DOHH2 (cell line): ENCODE results near the gene ATP1A3.

Source experiments
- H3F3A ChIP-seq: fragments of 200-600 bp; sonication (generic), shearing (Covaris generic); 2 replicates; pipeline ENCODE4 v1.6.0; 2016; ENCODE audit warnings: antibody characterized with exemption, mild to moderate bottlenecking; ENCODE audit not compliant: control insufficient read depth, insufficient read depth
- H3K27ac ChIP-seq: fragments of 200-600 bp; sonication (generic); 2 replicates; pipeline ENCODE4 v1.5.1; 2014; ENCODE audit warnings: low read depth, mild to moderate bottlenecking, low read length, moderate library complexity
- H3K27me3 ChIP-seq: fragments of 200-600 bp; sonication (generic); 2 replicates; pipeline ENCODE4 v1.6.1; 2014; ENCODE audit warnings: mild to moderate bottlenecking, low read length, mixed read lengths; ENCODE audit not compliant: control insufficient read depth
- H3K36me3 ChIP-seq: fragments of 200-600 bp; sonication (generic); 2 replicates; pipeline ENCODE4 v1.6.1; 2014; ENCODE audit warnings: mild to moderate bottlenecking, low read length, moderate library complexity, mixed read lengths; ENCODE audit not compliant: control insufficient read depth
- H3K4me1 ChIP-seq: fragments of 200-600 bp; sonication (generic); 2 replicates; pipeline ENCODE4 v1.6.1; 2014; ENCODE audit warnings: mild to moderate bottlenecking, low read length, mixed read lengths; ENCODE audit not compliant: control insufficient read depth
- H3K4me2 ChIP-seq: fragments of 200-600 bp; sonication (generic); 2 replicates; pipeline ENCODE4 v1.6.0; 2014; ENCODE audit warnings: mild to moderate bottlenecking, low read length, moderate library complexity
- H3K4me3 ChIP-seq: fragments of 200-600 bp; sonication (generic); 2 replicates; pipeline ENCODE4 v1.5.1; 2014; ENCODE audit warnings: mild to moderate bottlenecking, low read length, mixed read lengths
- H3K79me2 ChIP-seq: fragments of 200-600 bp; sonication (generic); 2 replicates; pipeline ENCODE4 v1.6.1; 2014; ENCODE audit warnings: mild to moderate bottlenecking, low read length, mixed read lengths; ENCODE audit not compliant: control insufficient read depth
- H3K9me2 ChIP-seq: fragments of 200-600 bp; sonication (generic); replicated peaks from 2 replicates; pipeline ENCODE4 v1.6.1; 2014; ENCODE audit warnings: mild to moderate bottlenecking, low read length, mixed read lengths; ENCODE audit not compliant: control insufficient read depth
- H3K9me3 ChIP-seq: fragments of 200-600 bp; sonication (generic); 2 replicates; pipeline ENCODE4 v1.6.1; 2014; ENCODE audit warnings: antibody characterized with exemption, low read length, mixed read lengths; ENCODE audit not compliant: control insufficient read depth, insufficient read depth
- H4K20me1 ChIP-seq: fragments of 200-600 bp; sonication (generic); 2 replicates; pipeline ENCODE4 v1.6.0; 2014; ENCODE audit warnings: low read depth, mild to moderate bottlenecking, antibody characterized with exemption, low read length, moderate library complexity; ENCODE audit not compliant: control insufficient read depth, insufficient read depth
- CTCF ChIP-seq: fragments of 200-600 bp; sonication (generic); IDR thresholded peaks from one replicate; pipeline ENCODE4 v1.5.1; 2014; ENCODE audit warnings: antibody characterized with exemption, mild to moderate bottlenecking, low read depth, low read length; ENCODE audit not compliant: poor library complexity, severe bottlenecking
- EZH2phosphoT487 ChIP-seq: fragments of 200-600 bp; sonication (generic); IDR thresholded peaks from 2 replicates; pipeline ENCODE4 v1.6.1; 2017; ENCODE audit warnings: borderline replicate concordance, mild to moderate bottlenecking, antibody characterized with exemption, low read length, moderate library complexity, mixed read lengths

The ATP1A3 gene

DNA sequence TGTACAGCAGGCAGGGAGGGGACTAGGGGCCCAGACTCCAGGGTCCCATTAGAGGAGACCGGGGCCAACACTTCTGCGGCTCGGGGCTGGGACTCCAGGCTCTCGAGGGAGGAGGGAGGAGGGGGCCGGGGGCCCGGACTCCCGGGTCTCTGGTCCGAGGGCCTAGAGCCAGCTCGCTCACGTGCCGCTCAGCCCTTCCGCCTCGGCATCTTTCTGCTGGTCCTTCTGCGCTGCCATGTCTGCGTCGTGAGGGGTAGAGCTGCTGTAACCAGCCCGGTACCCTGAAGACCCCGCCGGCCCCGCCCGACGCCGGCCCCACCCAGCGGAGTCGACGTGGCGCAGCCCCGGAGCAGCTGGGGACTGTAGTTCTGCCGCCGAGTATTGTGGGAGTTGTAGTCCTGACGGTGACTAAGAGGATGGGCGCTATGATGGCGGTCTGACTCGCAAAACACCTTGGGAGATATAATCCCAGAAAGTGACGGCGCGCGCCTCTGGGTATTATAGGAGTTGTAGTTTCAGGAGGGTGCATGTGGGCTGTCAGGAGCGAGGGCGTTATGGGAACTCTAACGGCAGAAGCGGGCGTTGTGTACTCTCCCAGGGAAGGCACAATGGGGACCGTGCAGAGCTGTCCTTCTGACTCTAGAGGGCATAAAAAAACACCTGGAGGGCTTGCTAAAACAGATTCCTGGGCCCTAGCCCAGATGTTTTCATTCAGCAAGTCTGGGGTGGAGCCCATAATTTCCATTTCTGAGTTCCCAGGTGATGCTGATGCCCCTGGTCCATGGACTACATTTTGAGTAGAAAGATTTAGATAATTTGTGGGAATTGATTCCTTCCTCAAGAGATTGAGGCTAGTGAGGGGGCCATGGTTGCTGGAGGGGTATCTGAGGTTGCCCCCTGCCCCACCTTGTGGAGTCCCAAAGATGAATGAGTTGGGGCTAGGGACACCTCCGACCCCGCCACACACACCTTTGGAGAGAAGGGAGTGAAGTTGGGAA, 34.7 kb downstream of the ATP1A3 start, which contains the start of gene RABAC1:
TSS of gene RABAC1 (minus strand) at position 266 of the 998 bp plus-strand sequence. CDS start at position 237, 29 bp downstream.
- TF ChIP-seq CTCF (peak; percentile 56), EZH2phosphoT487 (no peak)
- Histone ChIP-seq H3K4me2 (peak within 1 kb of the TSS; percentile 81), H3K79me2 (peaks cover 21% of the 10 kb centered on the region), H3K4me3 (peak within 1 kb of the TSS; percentile 93), H3F3A (0 out of 2 replicates have a peak, but pooled peaks cover 11% of the 10 kb centered on the region), H4K20me1 (no peaks in the 10 kb centered on the region), H3K36me3 (peaks cover 38% of the 10 kb centered on the region), H3K27ac (peak within 1 kb of the TSS; percentile 66), H3K9me3 (no peaks in the 10 kb centered on the region), H3K9me2 (no peaks in the 10 kb centered on the region), H3K4me1 (peaks cover 43% of the 10 kb centered on the region), H3K27me3 (no peaks in the 10 kb centered on the region)

- H3K4me3 ChIP-seq = peak overlapping the region; percentile 93
- H3K27ac ChIP-seq = peak overlapping the region; percentile 66
- H3K4me2 ChIP-seq = peak overlapping the region; percentile 81
- no peak for TF ChIP-seq CTCF
- no peak for TF ChIP-seq EZH2phosphoT487
- H3K27me3 ChIP-seq = no peaks in the 10 kb centered on the region
- H3K36me3 ChIP-seq = peaks cover 42% of the 10 kb centered on the region
- H4K20me1 ChIP-seq = no peaks in the 10 kb centered on the region
- H3K9me3 ChIP-seq = no peaks in the 10 kb centered on the region
- H3K9me2 ChIP-seq = no peaks in the 10 kb centered on the region
- 0 out of 2 replicates have a peak, but pooled peaks cover 11% of the 10 kb centered on the region for H3F3A ChIP-seq
- H3K4me1 ChIP-seq = peaks cover 45% of the 10 kb centered on the region
- peaks cover 21% of the 10 kb centered on the region for H3K79me2 ChIP-seq
These were observed 35.5 kb downstream of the ATP1A3 start for GRCh38 chr19:41958367-41959055.

- Histone ChIP-seq H3K27ac (peak overlapping the region; percentile 66), H3K27me3 (no peaks in the 10 kb centered on the region), H3K4me1 (peaks cover 52% of the 10 kb centered on the region), H3K9me3 (no peaks in the 10 kb centered on the region), H3F3A (peaks cover 12% of the 10 kb centered on the region; the same call in 1 of the 2 replicates), H3K36me3 (peaks cover 42% of the 10 kb centered on the region), H3K9me2 (no peaks in the 10 kb centered on the region), H3K4me2 (peak overlapping the region; percentile 81), H3K79me2 (peaks cover 21% of the 10 kb centered on the region), H4K20me1 (no peaks in the 10 kb centered on the region), H3K4me3 (peak overlapping the region; percentile 93)
- TF ChIP-seq EZH2phosphoT487 (no peak), CTCF (peak; percentile 87)
These were observed 36.1 kb downstream of the ATP1A3 start for GRCh38 chr19:41957838-41958366.
